HG03103 (cell line): Measurements from ENCODE around the gene POLDIP2.
A peak's percentile ranks its signal among the peaks of the same experiment; 100 is the strongest.

Experiments used
- ATAC-seq: cut with Tn5 transposase; IDR thresholded peaks from one replicate; pipeline ENCODE4 v1.9.1; 2021; ENCODE audit warnings: low read depth; ENCODE audit not compliant: unreplicated experiment

The POLDIP2 gene

GRCh38 chr17:28357061-28357900 lies at the start of gene POLDIP2:
TSS of gene POLDIP2 (minus strand) at chr17:28357527. CDS start at chr17:28357448, 79 bp downstream.
- peak; percentile 93 for ATAC-seq

DNA sequence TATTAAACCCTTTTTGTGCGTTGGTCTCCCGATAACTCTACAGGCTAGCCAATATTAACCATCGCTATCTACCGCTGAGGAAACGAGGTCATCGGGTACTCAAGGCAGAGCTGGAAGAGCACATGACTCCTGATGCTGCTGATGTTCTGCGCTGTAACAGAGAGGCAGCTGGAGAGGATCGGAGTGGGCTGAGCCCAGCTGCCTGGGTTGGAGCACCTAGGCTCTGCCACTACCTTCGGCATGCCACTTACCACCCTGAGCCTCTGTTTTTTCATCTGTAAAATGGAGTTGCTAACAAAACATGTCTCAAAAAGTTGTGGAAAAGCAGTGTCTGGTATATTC lies 49.1 kb upstream of the POLDIP2 start:
- no peak for ATAC-seq

GRCh38 chr17:28405632-28406472 lies 48.5 kb upstream of the POLDIP2 start, which contains the start of gene SLC46A1:
TSS of gene SLC46A1 (minus strand) at chr17:28406212. CDS start at chr17:28406114, 98 bp downstream.
- ATAC-seq = no peak

- no peak for ATAC-seq
These were observed 47.7 kb upstream of the POLDIP2 start for GRCh38 chr17:28404812-28405570.

DNA sequence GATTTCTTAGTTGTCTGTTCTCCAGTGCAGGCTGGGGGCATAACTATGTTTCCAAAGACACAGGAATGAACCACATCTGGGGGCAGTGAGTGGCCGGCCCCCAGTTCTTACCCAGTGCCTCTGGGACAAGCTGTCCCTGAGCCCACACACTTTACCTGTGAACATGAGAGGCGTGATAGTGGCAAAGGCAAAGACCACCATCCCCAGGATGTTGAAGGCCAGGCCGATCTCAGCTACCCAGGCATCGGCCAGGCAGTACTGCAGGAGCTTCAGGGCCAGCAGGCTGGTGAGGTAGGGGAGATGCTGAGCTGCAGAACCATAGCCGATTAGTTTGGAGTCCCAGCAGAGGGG lies 47.1 kb upstream of the POLDIP2 start:
- no peak for ATAC-seq

- ATAC-seq = no peak
These were observed 46.7 kb upstream of the POLDIP2 start for GRCh38 chr17:28404007-28404406.

- ATAC-seq = no peak
These were observed 45.5 kb upstream of the POLDIP2 start for GRCh38 chr17:28402844-28403243.

GRCh38 chr17:28402224-28402630 lies 44.9 kb upstream of the POLDIP2 start:
- ATAC-seq = no peak

DNA sequence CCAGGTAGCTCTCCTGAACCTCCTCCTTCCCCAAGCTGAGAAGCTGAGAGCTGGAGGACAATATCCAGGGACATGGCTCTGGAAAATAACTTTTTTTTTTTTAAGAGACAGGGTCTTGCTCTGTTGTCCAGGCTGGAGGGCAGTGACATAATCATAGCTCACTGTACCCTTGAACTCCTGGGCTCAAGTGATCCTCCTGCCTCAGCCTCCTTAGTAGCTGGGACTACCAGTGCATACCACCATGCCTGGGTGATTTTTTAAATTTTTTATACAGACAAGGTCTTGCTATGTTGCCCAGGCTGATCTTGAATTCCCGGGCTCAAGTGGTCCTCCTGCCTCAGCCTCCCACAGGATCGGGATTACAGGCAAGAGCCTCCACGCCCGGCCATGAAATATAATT lies 42.5 kb upstream of the POLDIP2 start:
- ATAC-seq = no peak

DNA sequence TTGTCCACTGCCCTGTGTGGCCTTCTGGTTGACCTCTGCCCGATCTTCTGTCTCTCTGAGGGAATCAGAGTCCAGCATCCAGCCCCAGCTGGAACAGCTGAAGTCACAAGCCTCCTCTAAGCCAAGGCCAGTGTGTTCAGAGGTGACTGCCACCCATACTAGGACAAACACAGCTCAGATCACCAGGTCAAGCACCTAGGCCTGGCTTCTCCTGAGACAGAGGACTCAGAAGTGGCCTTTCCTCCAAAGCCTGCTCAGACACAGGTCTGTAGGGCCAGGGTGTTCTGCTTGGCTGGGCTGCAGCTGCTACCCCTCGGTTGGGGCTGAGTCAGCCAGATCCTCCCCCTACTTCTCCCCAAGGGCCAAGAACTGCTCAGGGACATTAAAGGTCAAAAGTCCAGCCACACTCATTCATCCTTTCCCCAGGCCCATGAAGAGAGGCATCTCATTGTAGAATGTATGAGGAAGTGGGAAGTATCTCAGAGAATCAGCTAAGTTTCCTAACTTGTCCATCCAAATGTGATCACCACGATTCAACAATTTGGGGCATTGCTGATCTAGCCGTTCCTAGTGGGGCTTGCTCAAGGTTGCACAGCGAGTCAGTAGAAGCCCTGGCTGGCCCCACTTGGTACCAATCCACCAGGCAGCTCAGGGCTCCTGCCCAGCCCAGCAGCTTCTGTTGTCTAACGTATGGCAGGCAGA lies 41.1 kb upstream of the POLDIP2 start:
- ATAC-seq = no peak

DNA sequence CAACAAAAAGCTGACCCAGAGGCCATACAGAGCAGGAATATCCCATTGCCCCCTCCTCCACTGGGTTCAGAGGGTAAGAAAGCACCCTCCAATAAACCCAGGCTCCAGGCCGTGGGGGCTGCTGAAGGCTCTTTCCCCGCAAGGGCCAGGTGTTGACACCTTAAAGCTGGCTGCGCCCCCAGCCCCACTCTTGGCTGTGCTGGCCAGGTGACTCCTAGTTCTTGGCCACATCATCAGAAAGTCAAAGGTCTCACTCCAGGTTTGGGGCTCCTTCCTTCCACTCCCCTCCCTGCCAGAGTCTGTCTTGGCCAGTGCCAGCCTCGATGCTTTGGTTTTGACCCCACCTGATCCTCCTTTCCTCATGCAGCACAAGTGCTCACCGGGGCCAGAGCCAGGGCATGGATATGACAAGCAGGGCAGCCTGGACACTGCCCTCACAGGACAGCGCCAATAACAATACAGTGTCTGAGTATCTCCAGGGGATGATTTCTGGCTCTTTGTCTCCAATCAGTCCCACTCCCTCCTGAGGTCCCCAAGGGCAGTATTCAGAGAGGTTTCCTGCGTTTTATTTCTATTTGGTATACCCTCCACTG lies 40.5 kb upstream of the POLDIP2 start:
- no peak for ATAC-seq

DNA sequence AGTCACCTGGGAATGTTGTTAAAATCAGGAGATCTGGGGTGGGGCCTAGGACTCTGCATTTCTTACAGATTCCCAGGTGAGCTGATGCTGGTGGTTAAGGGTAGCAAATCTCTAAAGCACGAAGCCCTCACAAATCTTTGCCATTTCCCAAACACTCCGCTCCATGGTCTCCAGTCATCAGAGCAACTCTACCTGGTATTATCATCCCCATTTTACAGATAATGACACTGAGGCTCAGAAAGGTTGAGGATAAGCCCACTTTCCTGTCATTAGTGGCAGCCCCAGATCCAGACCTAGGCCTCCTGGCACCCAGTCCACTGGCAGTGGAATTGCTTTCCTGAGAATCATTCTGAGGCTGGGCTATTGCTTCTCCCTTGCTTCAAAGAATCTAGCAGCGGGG lies 39.9 kb upstream of the POLDIP2 start:
- ATAC-seq = no peak

DNA sequence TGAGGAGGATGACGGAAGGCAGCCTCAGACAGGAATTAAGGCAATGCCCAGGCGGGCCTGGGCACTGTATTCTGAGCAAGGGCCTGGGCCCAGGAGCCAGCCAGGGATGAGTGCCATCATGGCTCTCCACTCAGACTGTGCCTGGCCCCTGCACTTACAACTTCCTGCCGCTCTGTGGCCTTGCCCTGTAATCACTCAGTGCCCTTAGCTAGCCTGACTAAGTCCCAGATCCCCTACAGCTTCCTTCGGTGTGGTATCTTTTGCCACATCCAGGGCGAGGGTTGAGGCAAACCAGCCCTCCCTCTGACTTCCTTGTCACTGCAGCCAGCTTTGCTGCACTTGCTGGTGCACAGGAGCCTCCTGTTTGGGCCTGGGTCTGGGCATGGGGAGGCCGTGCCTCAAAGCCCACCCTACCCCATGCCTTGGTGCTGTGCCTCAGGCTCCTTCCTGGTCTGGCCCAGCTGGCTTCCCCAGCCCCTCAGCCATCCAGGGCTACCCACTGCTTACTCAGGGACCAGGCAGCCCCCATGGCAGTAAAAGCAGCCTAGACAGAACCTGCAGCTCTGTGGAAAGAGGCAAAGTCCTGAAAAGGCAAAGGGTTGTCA lies 39.4 kb upstream of the POLDIP2 start:
- no peak for ATAC-seq

- no peak for ATAC-seq
These were observed 38.6 kb upstream of the POLDIP2 start for GRCh38 chr17:28395968-28396367.

DNA sequence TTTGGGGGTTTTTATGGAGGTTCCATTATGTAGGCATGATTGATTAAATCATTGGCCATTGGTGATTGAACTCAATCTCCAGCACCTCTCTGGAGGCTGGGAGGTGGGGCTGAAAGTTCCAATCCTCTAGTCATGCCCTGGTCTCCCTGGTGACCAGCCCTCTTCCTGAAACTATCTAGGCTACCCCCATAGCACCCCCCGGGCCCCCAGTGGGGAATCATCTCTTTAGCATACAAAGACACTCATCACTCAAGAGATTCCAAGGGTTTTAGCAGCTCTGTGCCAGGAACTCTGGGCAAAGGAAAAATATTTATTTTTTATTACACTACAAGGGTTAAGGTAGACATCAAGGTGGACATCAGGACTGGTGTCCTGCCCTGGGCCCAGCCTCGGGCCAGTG lies 38.1 kb upstream of the POLDIP2 start:
- ATAC-seq = no peak

GRCh38 chr17:28394337-28395116 lies 37.2 kb upstream of the POLDIP2 start:
- ATAC-seq = no peak

DNA sequence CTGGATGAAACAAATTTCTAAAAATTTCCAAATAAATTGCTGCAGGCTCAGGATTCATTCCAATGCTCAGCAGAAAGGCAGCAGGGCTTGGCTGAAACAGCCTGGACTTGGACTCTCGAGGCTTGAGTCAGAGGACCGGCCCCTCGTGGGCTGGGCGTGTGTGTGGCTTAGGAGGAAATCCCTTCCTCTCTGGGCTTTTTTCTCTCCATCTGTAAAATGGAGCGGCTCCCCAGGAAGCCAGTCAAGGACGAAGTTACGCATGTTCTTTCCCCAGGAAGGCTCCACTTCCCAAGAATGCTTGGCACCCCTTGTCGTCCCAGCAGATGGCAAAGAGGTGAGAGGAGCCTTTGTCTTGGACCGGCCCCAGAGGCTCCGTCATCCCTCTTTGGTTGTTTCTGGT lies 35.2 kb upstream of the POLDIP2 start:
- ATAC-seq = no peak

GRCh38 chr17:28391401-28391800 lies 34.1 kb upstream of the POLDIP2 start:
- ATAC-seq = no peak

DNA sequence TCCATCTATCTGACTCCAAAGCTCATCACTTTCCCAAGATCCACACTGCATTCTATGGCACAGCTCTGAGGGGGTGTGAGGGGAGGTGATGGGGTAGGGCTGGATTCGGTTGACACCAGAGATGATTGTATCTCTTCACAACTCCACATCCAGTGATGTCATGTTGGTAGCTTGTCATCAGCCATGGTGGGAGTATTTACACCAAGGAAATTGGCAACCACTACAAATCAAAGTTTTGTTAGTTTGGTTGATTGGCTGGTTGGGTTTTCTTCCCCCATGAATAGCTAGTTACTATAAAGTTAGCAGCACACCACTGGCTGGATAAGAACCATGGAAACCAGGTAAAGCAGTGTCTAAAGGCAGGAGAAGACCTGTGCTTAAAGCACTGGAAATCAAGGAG lies 33.7 kb upstream of the POLDIP2 start:
- ATAC-seq = no peak
